HCT116 (cell line): ENCODE results near the gene MAPKAP1. TPM values are rescaled to one million over a fixed set of nuclear protein-coding genes. Genes with fewer than 3 reads are reported as not detected.

Experiments
- ATAC-seq: fragments of 200-7000 bp; cut with Tn5 transposase; 2 replicates; pipeline ENCODE4 v1.9.1; 2020; ENCODE audit warnings: mild to moderate bottlenecking, moderate library complexity
- BruUV-seq: library from RNA; stranded (reverse); fragments of 400-500 nt; replicated peaks from 2 replicates; lab custom pipeline; 2021; lab: Mats Ljungman, UMichigan
- CTCF ChIA-PET: fragments of 300-600 bp; sonication (Branson Sonifier 250); formaldehyde crosslinking; loops from one replicate; lab custom pipeline; 2021; ENCODE audit warnings: antibody characterized with exemption; lab: Charles Lee
- POLR2A ChIA-PET: fragments of 300-600, 350-600 bp; sonication (Branson Sonifier 250); formaldehyde crosslinking; loops from one replicate; lab custom pipeline; 2021; ENCODE audit warnings: antibody characterized with exemption; lab: Charles Lee
- RAD21 ChIA-PET, 2 experiments: fragments of 300-600 bp; sonication (Branson Sonifier 250); formaldehyde crosslinking; loops; one replicate each; lab custom pipeline; 2023; ENCODE audit warnings: low total read pairs in 2 of 2; ENCODE audit not compliant: uncharacterized antibody in 2 of 2, unreplicated experiment in 2 of 2, low non-redundant PET in 1 of 2; lab: Charles Lee
- DNase-seq: peaks from one replicate; pipeline ENCODE4 v3.0.0-alpha.2; 2010; ENCODE audit warnings: low read depth, low spot score
- H2AFZ ChIP-seq: fragments of 200-600 bp; shearing (Covaris generic), sonication (generic); 2 replicates; pipeline ENCODE4 v1.6.1; 2017; ENCODE audit warnings: low read depth, mixed run types, mixed read lengths, antibody characterized with exemption, low read length; ENCODE audit not compliant: poor library complexity, severe bottlenecking
- H3K27ac ChIP-seq: 2 replicates; pipeline ENCODE4 v1.5.1; 2012; ENCODE audit warnings: low read depth, low read length
- H3K27me3 ChIP-seq: fragments of 200-600 bp; sonication (generic); 2 replicates; pipeline ENCODE4 v1.6.1; 2016; ENCODE audit warnings: mixed run types, low read length, mixed read lengths; ENCODE audit not compliant: insufficient read depth
- H3K36me3 ChIP-seq, 2 experiments: fragments of 200-500 bp in 1 of 2; fragments of 200-600 bp in 1 of 2; sonication (Bioruptor generic) in 1 of 2; sonication (generic) in 1 of 2; 2 replicates each; pipeline versions ENCODE4 v1.5.1 to v1.6.1; 2014 to 2016; ENCODE audit warnings: low read length in 2 of 2, inconsistent platforms in 1 of 2, mixed read lengths in 1 of 2, mixed run types in 1 of 2; ENCODE audit not compliant: insufficient read depth in 2 of 2, control insufficient read depth in 1 of 2
- H3K4me1 ChIP-seq, 2 experiments: fragments of 200-600 bp in 1 of 2; sonication (generic) in 1 of 2; 2 replicates each; pipeline versions ENCODE4 v1.5.1 to v1.6.1; 2012 to 2017; ENCODE audit warnings: low read length in 2 of 2, inconsistent platforms in 1 of 2, mild to moderate bottlenecking in 1 of 2, mixed read lengths in 1 of 2, mixed run types in 1 of 2, moderate library complexity in 1 of 2; ENCODE audit not compliant: insufficient read depth in 2 of 2, control insufficient read depth in 1 of 2
- H3K4me2 ChIP-seq: fragments of 200-600 bp; sonication (generic); 2 replicates; pipeline ENCODE4 v1.6.1; 2017; ENCODE audit warnings: mixed run types, low read length, mixed read lengths
- H3K4me3 ChIP-seq, 2 experiments: fragments of 200-600 bp in 1 of 2; sonication (generic) in 1 of 2; replicated peaks in 1 of 2; 2 replicates each; pipeline ENCODE4 v1.5.1; 2011 to 2016; ENCODE audit warnings: low read length in 2 of 2, control low read depth in 1 of 2, low read depth in 1 of 2, mild to moderate bottlenecking in 1 of 2, mixed read lengths in 1 of 2, mixed run types in 1 of 2
- H3K79me2 ChIP-seq: fragments of 200-600 bp; sonication (generic); 2 replicates; pipeline ENCODE4 v1.6.1; 2017; ENCODE audit warnings: mild to moderate bottlenecking, mixed run types, low read length, moderate library complexity, mixed read lengths; ENCODE audit not compliant: insufficient read depth
- H3K9ac ChIP-seq: fragments of 200-600 bp; sonication (generic); 2 replicates; pipeline ENCODE4 v1.6.1; 2016; ENCODE audit warnings: low read length, mixed read lengths
- H3K9me2 ChIP-seq: fragments of 200-600 bp; sonication (generic), shearing (Covaris generic); 2 replicates; pipeline ENCODE4 v1.6.1; 2017; ENCODE audit warnings: mixed run types, mild to moderate bottlenecking, moderate library complexity; ENCODE audit not compliant: insufficient read depth
- H3K9me3 ChIP-seq, 2 experiments: fragments of 200-500 bp in 1 of 2; fragments of 200-600 bp in 1 of 2; sonication (Bioruptor generic) in 1 of 2; sonication (generic) in 1 of 2; 2 replicates each; pipeline ENCODE4 v1.6.1; 2014 to 2017; ENCODE audit warnings: low read length in 2 of 2, mixed read lengths in 2 of 2, inconsistent platforms in 1 of 2, low read depth in 1 of 2, mild to moderate bottlenecking in 1 of 2, mixed run types in 1 of 2, moderate library complexity in 1 of 2; ENCODE audit not compliant: control insufficient read depth in 1 of 2, insufficient read depth in 1 of 2
- H4K20me1 ChIP-seq: fragments of 200-600 bp; sonication (generic), shearing (Covaris generic); 2 replicates; pipeline ENCODE4 v1.6.1; 2017; ENCODE audit warnings: mixed run types, mild to moderate bottlenecking, moderate library complexity; ENCODE audit not compliant: insufficient read depth
- EGR1 ChIP-seq: IDR thresholded peaks from 2 replicates; pipeline ENCODE4 v1.6.1; 2012; ENCODE audit warnings: low read depth
- FOSL1 ChIP-seq: IDR thresholded peaks from 2 replicates; pipeline ENCODE4 v1.6.1; 2012; ENCODE audit warnings: low read depth
- JUND ChIP-seq: IDR thresholded peaks from 2 replicates; pipeline ENCODE4 v1.6.1; 2012
- POLR2A ChIP-seq: IDR thresholded peaks from 2 replicates; pipeline ENCODE4 v1.7.0; 2011; ENCODE audit warnings: borderline replicate concordance; ENCODE audit not compliant: insufficient read depth, insufficient read length; ENCODE audit errors: extremely low read depth
- RAD21 ChIP-seq: IDR thresholded peaks from 2 replicates; pipeline ENCODE4 v1.6.1; 2012; ENCODE audit warnings: low read depth, mild to moderate bottlenecking
- SIN3A ChIP-seq: IDR thresholded peaks from 2 replicates; pipeline ENCODE4 v1.6.1; 2012; ENCODE audit warnings: low read depth
- SRF ChIP-seq: IDR thresholded peaks from 2 replicates; pipeline ENCODE4 v1.6.1; 2012; ENCODE audit warnings: low read depth
- ZFX ChIP-seq: fragments of 450-650 bp; IDR thresholded peaks from 2 replicates; pipeline ENCODE4 v1.6.1; 2017
- ZNF274 ChIP-seq: fragments of 200-500 bp; sonication (Bioruptor generic); IDR thresholded peaks from 2 replicates; pipeline ENCODE4 v1.6.1; 2014; ENCODE audit warnings: mild to moderate bottlenecking, low read depth, low read length, inconsistent platforms
- intact Hi-C: fragments of 100-400 bp; cut with micrococcal nuclease; formaldehyde crosslinking; loops from 2 replicates; pipeline ENCODE4 v1.10.0; 2022
- total RNA-seq: library from RNA; stranded (reverse); gene quantifications from one replicate; pipeline ENCODE4 v1.2.1, GENCODE V29; 2021; ENCODE audit not compliant: unreplicated experiment
- TF ChIP-seq, protein P1 (sequence below): IDR thresholded peaks from 2 replicates; pipeline ENCODE4 v1.6.1; 2012; ENCODE audit warnings: low read depth

MAPKAP1 gene
- total RNA-seq, 1 experiment from 2014 or later, result 72.5 TPM

DNA sequence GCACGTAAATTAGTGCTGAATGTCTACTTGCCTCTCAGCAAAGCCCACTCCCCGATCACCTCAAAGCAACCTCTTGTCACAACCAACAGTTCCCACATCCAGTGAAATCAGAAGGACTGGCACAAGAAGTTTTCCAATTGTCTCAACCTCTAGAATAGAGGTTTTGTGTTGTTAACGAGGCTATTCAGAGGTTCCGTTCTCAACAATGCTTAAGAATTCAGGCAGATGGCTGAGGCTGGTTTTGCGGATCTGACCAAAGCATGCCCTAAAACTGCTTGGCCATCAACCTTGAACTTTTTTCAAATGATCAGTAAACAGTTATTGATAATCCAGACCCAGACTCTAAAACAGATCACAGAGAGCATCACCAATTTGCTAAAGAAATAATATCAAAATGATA, 52.9 kb downstream of the MAPKAP1 start:
- Histone ChIP-seq H3K4me1 (peaks cover 15 to 26% of the 10 kb centered on the region in 2 experiments), H3K9ac (no peak overlapping the region), H3K36me3 (no peaks in the 10 kb centered on the region), H3K4me2 (no peak overlapping the region), H3K79me2 (peaks cover 37% of the 10 kb centered on the region), H3K27me3 (no peaks in the 10 kb centered on the region), H4K20me1 (no peaks in the 10 kb centered on the region)
- ATAC-seq (no peak), DNase-seq (no peak)
- no TSS peak for BruUV-seq
- ChIA-PET CTCF (no interaction called here), RAD21 (no interaction called here)
- intact Hi-C loops, result no loop called here
- no peak for TF ChIP-seq FOSL1
- no peak for TF ChIP-seq ZFX
- no peak for TF ChIP-seq SIN3A
- TF ChIP-seq, protein P1, sequence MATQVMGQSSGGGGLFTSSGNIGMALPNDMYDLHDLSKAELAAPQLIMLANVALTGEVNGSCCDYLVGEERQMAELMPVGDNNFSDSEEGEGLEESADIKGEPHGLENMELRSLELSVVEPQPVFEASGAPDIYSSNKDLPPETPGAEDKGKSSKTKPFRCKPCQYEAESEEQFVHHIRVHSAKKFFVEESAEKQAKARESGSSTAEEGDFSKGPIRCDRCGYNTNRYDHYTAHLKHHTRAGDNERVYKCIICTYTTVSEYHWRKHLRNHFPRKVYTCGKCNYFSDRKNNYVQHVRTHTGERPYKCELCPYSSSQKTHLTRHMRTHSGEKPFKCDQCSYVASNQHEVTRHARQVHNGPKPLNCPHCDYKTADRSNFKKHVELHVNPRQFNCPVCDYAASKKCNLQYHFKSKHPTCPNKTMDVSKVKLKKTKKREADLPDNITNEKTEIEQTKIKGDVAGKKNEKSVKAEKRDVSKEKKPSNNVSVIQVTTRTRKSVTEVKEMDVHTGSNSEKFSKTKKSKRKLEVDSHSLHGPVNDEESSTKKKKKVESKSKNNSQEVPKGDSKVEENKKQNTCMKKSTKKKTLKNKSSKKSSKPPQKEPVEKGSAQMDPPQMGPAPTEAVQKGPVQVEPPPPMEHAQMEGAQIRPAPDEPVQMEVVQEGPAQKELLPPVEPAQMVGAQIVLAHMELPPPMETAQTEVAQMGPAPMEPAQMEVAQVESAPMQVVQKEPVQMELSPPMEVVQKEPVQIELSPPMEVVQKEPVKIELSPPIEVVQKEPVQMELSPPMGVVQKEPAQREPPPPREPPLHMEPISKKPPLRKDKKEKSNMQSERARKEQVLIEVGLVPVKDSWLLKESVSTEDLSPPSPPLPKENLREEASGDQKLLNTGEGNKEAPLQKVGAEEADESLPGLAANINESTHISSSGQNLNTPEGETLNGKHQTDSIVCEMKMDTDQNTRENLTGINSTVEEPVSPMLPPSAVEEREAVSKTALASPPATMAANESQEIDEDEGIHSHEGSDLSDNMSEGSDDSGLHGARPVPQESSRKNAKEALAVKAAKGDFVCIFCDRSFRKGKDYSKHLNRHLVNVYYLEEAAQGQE, result no peak
- no peak for TF ChIP-seq ZNF274
- TF ChIP-seq JUND, result no peak
- TF ChIP-seq RAD21, result no peak
- TF ChIP-seq SRF, result no peak
- TF ChIP-seq EGR1, result no peak
- no peak for TF ChIP-seq POLR2A
- TF ChIP-seq, all 23 proteins: peak for 0
- no peaks in the 10 kb centered on the region for H3K9me3 ChIP-seq
- H3K4me3 ChIP-seq, result no peak overlapping the region
- H3K9me2 ChIP-seq, result no peaks in the 10 kb centered on the region
- no peak overlapping the region for H2AFZ ChIP-seq
- POLR2A ChIA-PET, result no interaction called here
- H3K27ac ChIP-seq, result no peak overlapping the region
